Duodenal mucosa (tissue), 2 donors: Measurements from ENCODE around the gene CACNG8.

Experiments used
- H3K27ac ChIP-seq: one replicate; pipeline ENCODE4 v1.7.0; 2013; ENCODE audit warnings: low read depth, low read length
- H3K27me3 ChIP-seq, 2 donors: one replicate each; pipeline ENCODE4 v1.7.0; 2013; ENCODE audit warnings: low read length in 2 of 2, control low read depth in 1 of 2; ENCODE audit not compliant: insufficient read depth in 2 of 2, control insufficient read depth in 1 of 2
- H3K36me3 ChIP-seq, 2 donors: one replicate each; pipeline ENCODE4 v1.7.0; 2013; ENCODE audit warnings: low read length in 2 of 2, control low read depth in 1 of 2; ENCODE audit not compliant: insufficient read depth in 2 of 2, control insufficient read depth in 1 of 2
- H3K4me1 ChIP-seq, 2 donors: one replicate each; pipeline ENCODE4 v1.7.0; 2013; ENCODE audit warnings: low read length in 2 of 2, control low read depth in 1 of 2; ENCODE audit not compliant: insufficient read depth in 2 of 2, control insufficient read depth in 1 of 2
- H3K4me3 ChIP-seq, 2 donors: one replicate each; pipeline ENCODE4 v1.7.0; 2013; ENCODE audit warnings: low read length in 2 of 2, low read depth in 1 of 2
- H3K9ac ChIP-seq, 2 donors: one replicate each; pipeline ENCODE4 v1.7.0; 2013; ENCODE audit warnings: low read length in 2 of 2, low read depth in 1 of 2
- H3K9me3 ChIP-seq, 2 donors: one replicate each; pipeline ENCODE4 v1.7.0; 2013; ENCODE audit warnings: low read length in 2 of 2, control low read depth in 1 of 2; ENCODE audit not compliant: control insufficient read depth in 1 of 2

CACNG8 gene

GRCh38 chr19:53960886-53961285 is 1.9 kb upstream of the CACNG8 start:
- no peak overlapping the region for H3K4me3 ChIP-seq
- H3K9ac ChIP-seq = no peak overlapping the region
- H3K36me3 ChIP-seq = no peaks in the 10 kb centered on the region
- H3K27me3 ChIP-seq = peaks cover 29 to 36% of the 10 kb centered on the region in 2 donors
- H3K9me3 ChIP-seq = no peaks in the 10 kb centered on the region
- H3K4me1 ChIP-seq = no peaks in the 10 kb centered on the region
- no peak overlapping the region for H3K27ac ChIP-seq

GRCh38 chr19:53961523-53962356 is 997 bp upstream of the CACNG8 start:
- no peak overlapping the region for H3K4me3 ChIP-seq
- no peak overlapping the region for H3K9ac ChIP-seq
- no peaks in the 10 kb centered on the region for H3K9me3 ChIP-seq
- H3K36me3 ChIP-seq = no peaks in the 10 kb centered on the region
- no peak overlapping the region for H3K27ac ChIP-seq
- H3K4me1 ChIP-seq = no peaks in the 10 kb centered on the region
- peaks cover 29 to 36% of the 10 kb centered on the region in 2 donors for H3K27me3 ChIP-seq

DNA sequence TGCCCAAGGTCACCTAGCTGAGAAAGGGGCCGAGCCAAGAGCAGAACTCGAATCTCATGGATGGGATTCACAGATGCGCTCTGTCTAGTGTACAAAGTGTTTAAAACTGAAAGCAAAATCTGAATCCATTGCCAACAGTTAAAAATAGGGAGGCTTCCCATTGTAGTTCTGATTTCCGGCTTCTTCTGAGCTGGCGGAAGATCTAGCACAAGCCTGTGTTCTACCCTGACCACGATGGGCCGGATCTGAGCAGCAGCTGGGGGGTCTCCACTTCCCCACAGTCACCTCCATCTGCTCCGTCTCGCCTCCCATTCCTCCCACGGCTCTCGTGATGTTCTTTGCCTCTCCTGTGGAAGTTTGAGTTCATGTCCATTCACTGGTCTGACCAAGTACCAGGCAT is 2.4 kb downstream of the CACNG8 start:
- H3K4me1 ChIP-seq = no peaks in the 10 kb centered on the region
- H3K36me3 ChIP-seq = no peaks in the 10 kb centered on the region
- H3K4me3 ChIP-seq = peak overlapping the region in 1 of 2 donors; percentile 1
- peaks cover 18 to 19% of the 10 kb centered on the region in 2 donors for H3K27me3 ChIP-seq
- H3K27ac ChIP-seq = no peak overlapping the region
- H3K9ac ChIP-seq = no peak overlapping the region
- H3K9me3 ChIP-seq = no peaks in the 10 kb centered on the region

DNA sequence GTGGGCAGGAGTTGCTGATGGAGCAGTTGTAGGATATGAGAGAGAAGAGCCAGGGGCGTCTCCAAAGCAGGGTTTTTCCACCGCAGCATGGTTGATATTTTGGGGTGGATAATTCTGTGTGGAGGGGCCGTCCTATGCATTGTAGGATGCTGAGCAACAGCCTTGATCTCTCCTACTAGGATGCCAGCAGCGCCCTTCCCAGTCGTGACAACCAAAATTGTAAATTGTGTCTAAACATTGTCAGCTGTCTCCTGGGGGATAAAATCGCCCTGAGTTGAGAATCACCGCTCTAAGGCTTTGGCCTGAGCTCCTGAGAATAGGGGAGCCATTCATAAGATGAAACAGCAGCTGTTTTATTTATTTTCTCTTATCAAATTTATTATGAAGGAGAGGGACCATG is 4.2 kb downstream of the CACNG8 start:
- no peak overlapping the region for H3K9ac ChIP-seq
- peaks cover 2 to 7% of the 10 kb centered on the region in 2 donors for H3K27me3 ChIP-seq
- H3K4me3 ChIP-seq = no peak overlapping the region
- H3K9me3 ChIP-seq = no peaks in the 10 kb centered on the region
- H3K4me1 ChIP-seq = no peaks in the 10 kb centered on the region
- H3K27ac ChIP-seq = no peak overlapping the region
- no peaks in the 10 kb centered on the region for H3K36me3 ChIP-seq

DNA sequence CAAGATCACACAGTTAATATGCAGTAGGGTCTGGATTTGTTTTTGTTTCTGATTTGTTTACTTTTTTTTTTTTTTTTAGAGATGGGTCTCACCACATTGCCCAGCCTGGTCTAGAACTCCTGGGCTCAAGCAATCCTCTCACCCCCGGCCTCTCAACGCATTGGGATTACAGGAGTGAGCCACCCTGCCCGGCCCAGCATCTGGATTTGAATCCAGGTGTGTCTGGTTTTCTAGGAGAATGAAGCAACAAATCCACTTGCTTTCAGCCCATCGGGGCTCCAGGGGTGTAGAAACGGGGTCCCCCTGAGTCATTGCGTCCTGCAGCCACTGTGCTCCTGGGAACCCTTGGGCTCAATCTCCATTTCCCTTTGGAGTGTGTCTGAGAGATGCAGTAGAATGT is 6.6 kb downstream of the CACNG8 start:
- Histone ChIP-seq H3K36me3 (no peaks in the 10 kb centered on the region), H3K9ac (no peak overlapping the region), H3K9me3 (no peaks in the 10 kb centered on the region), H3K27me3 (no peaks in the 10 kb centered on the region), H3K27ac (no peak overlapping the region), H3K4me3 (no peak overlapping the region), H3K4me1 (no peaks in the 10 kb centered on the region)

GRCh38 chr19:53971673-53972072 is 8.9 kb downstream of the CACNG8 start:
- Histone ChIP-seq H3K36me3 (no peaks in the 10 kb centered on the region), H3K4me1 (no peaks in the 10 kb centered on the region), H3K9ac (no peak overlapping the region), H3K4me3 (no peak overlapping the region), H3K27me3 (no peaks in the 10 kb centered on the region), H3K9me3 (no peaks in the 10 kb centered on the region), H3K27ac (no peak overlapping the region)

- H3K36me3 ChIP-seq = no peaks in the 10 kb centered on the region
- no peak overlapping the region for H3K9ac ChIP-seq
- no peak overlapping the region for H3K27ac ChIP-seq
- H3K27me3 ChIP-seq = peaks cover 19 to 27% of the 10 kb centered on the region in 2 donors
- H3K4me3 ChIP-seq = peak overlapping the region in 1 of 2 donors; percentile 38
- H3K9me3 ChIP-seq = no peaks in the 10 kb centered on the region
- peaks cover 0 to 11% of the 10 kb centered on the region in 2 donors for H3K4me1 ChIP-seq
Observed at GRCh38 chr19:53977429-53977990, 14.8 kb downstream of the CACNG8 start.

GRCh38 chr19:53977991-53978731 is 15.4 kb downstream of the CACNG8 start:
- peak overlapping the region in 1 of 2 donors; percentile 38 for H3K4me3 ChIP-seq
- H3K27ac ChIP-seq = no peak overlapping the region
- H3K9me3 ChIP-seq = no peaks in the 10 kb centered on the region

GRCh38 chr19:53978975-53979801 is 16.5 kb downstream of the CACNG8 start:
- Histone ChIP-seq H3K4me1 (peaks cover 0 to 11% of the 10 kb centered on the region in 2 donors), H3K4me3 (no peak overlapping the region), H3K27me3 (peaks cover 26 to 36% of the 10 kb centered on the region in 2 donors), H3K27ac (no peak overlapping the region), H3K9ac (no peak overlapping the region), H3K9me3 (no peaks in the 10 kb centered on the region), H3K36me3 (no peaks in the 10 kb centered on the region)

More at GRCh38 chr19:53977991-53978731, 15.4 kb downstream of the CACNG8 start:
- H3K9ac ChIP-seq = no peak overlapping the region
- H3K27me3 ChIP-seq = peaks cover 20 to 27% of the 10 kb centered on the region in 2 donors
- H3K36me3 ChIP-seq = no peaks in the 10 kb centered on the region
- H3K4me1 ChIP-seq = peaks cover 0 to 11% of the 10 kb centered on the region in 2 donors
